Right renal cortex interstitium (tissue), 3 donors: Measurements from ENCODE around the gene TMPRSS5. TPM values are rescaled to one million over a fixed set of nuclear protein-coding genes. Genes with fewer than 3 reads are reported as not detected.
"Not testable (repeated sequence)": the region's sequence is repeated elsewhere in the genome, so short reads cannot be mapped to it uniquely, and the experiment has no call there.

Source experiments
- DNase-seq, 3 donors: peaks; one replicate each; pipeline ENCODE4 v3.0.0-alpha.2; 2013; ENCODE audit warnings: low read depth in 3 of 3, low spot score in 2 of 3
- polyA plus RNA-seq, 3 donors: library from polyadenylated mRNA; unstranded; fragments of 120-200 nt; gene quantifications; one replicate each; pipeline ENCODE4 v1.2.1, GENCODE V29; 2013; ENCODE audit not compliant: insufficient read length in 3 of 3

TMPRSS5 gene
- polyA plus RNA-seq, result 1 to 10 TPM in 1 of 3 donors, under 1 TPM in 2; 0.43 to 1.0 (median 0.69) TPM

GRCh38 chr11:113705871-113706655, at the start of gene TMPRSS5:
TMPRSS5 (minus strand) TSS chr11:113706308; CDS start chr11:113706224, 84 bp downstream.
- DNase-seq, result no peak

GRCh38 chr11:113752932-113753331, 46.8 kb upstream of the TMPRSS5 start:
- DNase-seq, result no peak

- no peak for DNase-seq
Measured at GRCh38 chr11:113736323-113736722, 30.2 kb upstream of the TMPRSS5 start.

GRCh38 chr11:113732092-113732491, 26.0 kb upstream of the TMPRSS5 start:
- DNase-seq, result no peak

GRCh38 chr11:113730887-113731726, 25.0 kb upstream of the TMPRSS5 start:
- DNase-seq, result peak in 2 of 3 donors; percentile 37 to 53

DNA sequence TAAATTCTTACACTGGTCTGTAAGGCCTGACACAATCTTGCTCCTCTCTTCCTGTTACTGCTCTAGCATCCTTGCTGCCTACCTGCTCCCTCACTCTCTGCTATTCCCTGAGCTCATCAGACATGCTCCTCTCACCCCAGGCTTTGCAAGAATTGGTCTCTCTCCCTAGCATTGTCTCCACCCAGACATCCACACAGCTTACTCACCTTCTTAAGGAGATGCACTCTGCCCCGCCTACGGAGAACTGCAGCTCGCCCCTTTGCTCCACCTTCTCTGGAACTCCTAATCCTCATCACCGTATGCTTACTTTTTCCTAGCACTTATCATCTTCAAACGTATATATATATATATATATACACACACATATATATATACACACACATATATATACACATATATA, 23.3 kb upstream of the TMPRSS5 start:
- DNase-seq, result no peak

DNA sequence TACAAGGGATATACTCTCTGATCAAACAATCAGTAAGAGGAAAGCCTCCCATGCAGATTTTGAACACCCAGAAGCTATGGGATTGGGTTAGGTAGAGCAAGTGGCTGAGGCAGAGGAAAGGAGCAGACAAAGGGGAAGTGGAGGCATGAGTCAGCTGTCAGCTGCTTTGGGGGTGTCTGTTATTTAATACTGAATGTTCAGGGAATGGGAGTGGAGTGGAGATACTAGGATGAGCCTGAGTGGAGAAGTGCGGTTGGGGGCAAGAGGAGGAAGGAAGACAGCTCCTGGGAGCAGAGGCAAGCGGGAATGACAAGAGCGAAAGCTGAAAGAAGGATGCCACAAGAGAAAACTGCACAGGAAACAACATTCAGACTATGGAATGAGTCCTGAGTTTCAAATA, 22.7 kb upstream of the TMPRSS5 start:
- DNase-seq, result no peak

DNA sequence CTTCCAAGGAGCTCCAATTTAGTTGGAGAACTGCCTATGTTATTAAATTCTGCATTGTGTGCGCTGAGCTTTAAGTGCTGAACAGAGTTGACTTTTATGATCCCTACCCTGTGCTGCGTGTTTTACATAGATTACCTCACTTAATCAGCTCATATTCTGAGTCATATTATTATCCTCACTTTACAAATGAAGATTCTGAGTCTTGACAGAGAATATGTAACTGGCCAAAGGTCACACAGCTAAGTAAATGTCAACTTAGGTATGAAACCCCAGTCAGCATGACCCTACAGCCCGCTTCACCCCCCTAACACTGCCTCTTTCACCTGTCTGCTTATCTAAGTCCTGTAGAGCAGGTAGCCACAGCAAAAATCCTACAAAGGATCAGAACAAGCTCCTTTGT, 19.8 kb upstream of the TMPRSS5 start:
- DNase-seq, result no peak

DNA sequence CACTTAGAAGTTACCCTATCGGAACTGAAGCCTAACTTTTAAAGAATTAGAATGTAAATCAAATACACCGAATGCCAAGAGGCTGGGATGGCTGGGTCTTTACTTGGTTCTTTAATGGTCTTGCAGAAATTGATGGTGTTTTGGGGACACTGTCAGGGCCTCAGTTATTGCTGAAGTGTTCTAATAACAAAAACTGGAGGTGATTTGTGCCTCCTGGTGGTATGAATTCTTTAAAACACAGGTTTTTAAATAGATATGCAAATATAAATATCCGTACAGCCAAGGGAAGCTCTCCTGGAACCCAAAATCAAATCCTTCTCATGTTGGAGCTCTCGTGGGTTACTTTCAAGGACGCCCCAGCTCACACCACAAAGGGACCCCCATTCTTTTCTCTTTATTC, 19.3 kb upstream of the TMPRSS5 start:
- DNase-seq, result no peak

DNA sequence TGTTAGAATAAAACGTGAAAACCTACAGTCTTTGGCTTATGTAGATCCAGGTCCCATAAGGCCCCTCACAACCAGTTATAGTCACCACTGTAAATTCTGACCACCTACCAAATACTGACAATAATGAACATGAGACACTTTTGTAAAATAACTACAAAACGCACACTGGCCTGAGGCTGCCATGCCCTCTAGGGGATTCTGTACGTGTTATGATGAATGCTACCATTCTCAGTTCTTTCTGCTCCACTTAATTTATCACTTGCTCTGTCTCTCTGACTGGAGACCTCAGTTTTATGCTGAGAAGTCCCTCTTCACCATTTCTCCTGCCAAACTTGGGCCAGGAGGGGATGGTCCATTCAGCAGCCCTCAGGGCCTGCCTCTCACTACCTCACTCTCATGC, 18.7 kb upstream of the TMPRSS5 start:
- DNase-seq, result no peak

DNA sequence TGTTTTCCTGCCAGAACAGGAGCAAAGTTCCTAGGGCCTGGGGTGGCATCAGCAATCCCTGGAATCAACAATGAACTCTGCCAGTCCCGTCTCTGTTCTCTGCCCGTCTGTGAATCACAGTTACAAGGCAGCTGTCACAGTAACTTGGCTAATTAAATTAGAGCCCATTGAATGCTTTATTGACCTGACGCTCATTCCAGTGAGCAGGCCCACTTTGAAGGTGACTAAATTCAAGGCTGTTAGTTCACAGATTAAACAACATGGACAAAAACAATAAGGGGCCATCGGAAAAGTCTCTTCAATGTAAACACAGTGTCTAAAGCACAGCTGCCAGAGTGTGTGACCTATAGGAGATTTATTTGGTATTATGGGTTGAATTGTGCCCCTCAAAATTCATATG, 17.7 kb upstream of the TMPRSS5 start:
- no peak for DNase-seq

DNA sequence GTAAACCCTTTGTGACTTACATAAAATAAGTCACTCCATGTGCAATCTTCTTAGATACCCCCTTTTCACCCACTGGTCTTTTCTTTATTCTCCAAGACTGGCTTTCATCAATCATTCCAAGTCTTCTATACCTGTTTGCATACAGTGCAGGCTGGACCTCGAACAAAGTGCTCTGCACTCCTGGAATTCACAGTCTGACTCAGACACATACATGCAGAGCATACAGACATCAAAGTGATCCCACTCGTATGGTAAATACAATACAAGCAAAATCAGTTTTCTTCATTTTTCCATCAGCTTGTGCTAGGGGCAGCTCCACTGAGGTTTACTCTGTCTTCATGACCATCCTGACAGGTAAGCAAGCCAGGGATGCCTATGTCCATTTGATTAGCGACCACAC, 16.8 kb upstream of the TMPRSS5 start:
- no peak for DNase-seq

GRCh38 chr11:113722221-113722620, 16.1 kb upstream of the TMPRSS5 start:
- DNase-seq, result no peak

GRCh38 chr11:113721462-113722066, 15.5 kb upstream of the TMPRSS5 start:
- no peak for DNase-seq

DNA sequence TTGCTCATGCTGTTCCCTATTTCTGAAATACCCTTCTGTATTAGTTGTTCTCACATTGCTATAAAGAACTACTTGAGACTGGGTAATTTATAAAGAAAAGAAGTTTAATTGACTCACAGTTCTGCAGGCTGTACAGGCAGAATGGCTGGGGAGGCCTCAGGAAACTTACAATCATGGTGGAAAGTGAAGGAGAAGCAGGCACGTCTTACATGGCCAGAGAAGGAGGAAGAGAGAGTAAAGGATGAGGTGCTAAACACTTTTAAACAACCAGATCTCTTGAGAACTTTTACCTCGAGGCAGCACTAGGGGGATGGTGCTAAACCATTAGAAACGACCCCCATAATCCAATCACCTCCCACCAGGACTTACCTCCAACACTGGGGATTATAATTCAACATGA, 14.4 kb upstream of the TMPRSS5 start:
- DNase-seq, result not testable (repeated sequence)

DNA sequence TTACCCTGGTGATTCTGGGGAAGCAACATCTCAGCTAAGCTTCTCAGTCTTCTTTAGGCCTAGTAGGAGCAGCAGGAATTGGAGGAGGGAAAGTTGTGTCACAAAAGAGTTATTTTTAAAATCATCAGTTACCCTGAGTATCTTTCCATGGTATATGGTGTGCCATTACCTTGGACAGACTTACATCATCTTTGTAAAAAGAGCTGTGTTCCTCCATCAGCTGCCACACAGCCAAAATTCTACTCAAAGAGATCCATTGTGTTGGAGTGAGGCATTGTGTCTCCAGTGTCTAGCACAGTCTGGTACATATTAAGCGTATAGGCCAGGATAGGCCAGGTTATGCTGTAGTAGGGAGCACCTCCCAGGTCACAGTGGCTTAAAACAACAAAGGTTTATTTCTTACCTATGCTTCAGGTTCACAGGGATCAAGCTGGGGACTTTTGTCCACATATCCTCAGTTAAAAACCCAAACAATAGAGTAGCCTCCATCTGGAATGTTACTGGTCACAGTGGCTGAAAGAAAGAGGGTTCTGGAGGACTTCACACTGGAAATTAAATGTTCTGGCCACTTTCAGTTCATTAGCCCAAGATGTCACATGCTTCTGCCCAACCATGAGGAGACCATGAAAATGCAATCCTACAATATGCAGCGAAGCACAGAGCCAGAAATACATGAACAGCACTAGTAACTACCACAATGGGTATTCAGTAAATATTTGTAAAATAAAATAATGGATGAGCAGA, 9.9 kb upstream of the TMPRSS5 start:
- no peak for DNase-seq

- DNase-seq, result no peak
Measured at GRCh38 chr11:113715273-113715672, 9.2 kb upstream of the TMPRSS5 start.

DNA sequence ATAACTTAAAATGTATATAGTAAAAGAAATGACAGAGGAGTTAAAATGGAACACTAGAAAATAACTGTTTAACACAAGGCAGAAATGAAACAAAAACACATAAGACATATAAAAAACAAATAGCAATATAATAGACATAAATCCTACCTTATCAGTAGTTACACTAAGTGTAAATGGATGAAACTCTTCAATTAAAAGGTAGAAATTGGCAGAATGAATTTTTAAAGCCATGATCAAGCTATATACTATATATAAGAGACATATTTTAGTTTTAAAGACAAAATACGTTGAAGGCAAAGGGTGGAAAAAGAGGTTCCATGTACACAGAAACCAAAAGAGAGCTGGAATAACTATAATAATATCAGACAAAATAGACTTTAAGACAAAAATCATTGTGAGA, 4.9 kb upstream of the TMPRSS5 start:
- DNase-seq, result no peak

- DNase-seq, result not testable (repeated sequence)
Measured at GRCh38 chr11:113703551-113703950, 2.6 kb downstream of the TMPRSS5 start.

DNA sequence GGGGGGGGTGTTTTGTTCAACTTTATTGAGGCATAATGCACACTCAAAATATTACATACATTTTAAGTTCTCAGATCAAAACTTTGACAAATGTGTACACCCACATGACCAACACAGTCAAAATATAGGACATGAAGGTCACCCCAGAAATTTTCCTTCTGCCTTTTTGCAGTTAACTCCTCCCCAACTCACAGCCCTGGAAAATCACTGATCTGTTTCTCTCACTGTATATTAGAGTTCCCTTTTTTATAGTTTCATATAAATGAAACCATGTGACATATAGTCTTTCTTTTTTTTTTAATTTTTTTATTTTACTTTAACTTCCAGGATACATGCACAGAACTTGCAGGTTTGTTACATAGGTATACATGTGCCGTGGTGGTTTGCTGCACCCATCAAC, 4.6 kb downstream of the TMPRSS5 start:
- no peak for DNase-seq

DNA sequence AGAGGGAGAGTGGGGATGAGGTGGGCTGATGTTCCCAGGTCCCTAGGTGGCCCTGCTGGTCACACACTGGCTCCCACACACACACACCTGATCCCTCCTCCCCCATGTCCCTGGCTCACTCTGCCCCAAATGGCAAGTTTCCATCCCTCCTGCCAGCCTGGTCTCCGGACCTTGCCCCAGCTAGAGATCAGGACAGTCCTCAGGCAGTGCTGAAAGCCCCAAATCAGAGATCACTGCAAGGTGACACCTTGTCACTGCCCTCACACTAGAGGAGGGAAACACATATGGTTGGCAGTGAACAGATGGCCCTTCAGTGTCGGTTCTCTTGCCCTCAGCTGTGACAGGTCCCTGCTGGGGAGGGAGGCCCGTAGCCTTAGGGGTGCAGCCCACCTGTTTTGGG, 7.6 kb downstream of the TMPRSS5 start:
- no peak for DNase-seq
